Prostate gland (tissue), 2 donors: ENCODE data around the gene TWSG1.

Source experiments
- POLR2AphosphoS5 ChIP-seq: sonication (generic); formaldehyde crosslinking; IDR thresholded peaks from one replicate; pipeline ENCODE4 v1.6.1; 2017; ENCODE audit warnings: antibody characterized with exemption
- TF ChIP-seq, protein P1 (sequence below), 4 experiments: fragments of 200-600 bp in 2 of 4; fragments of 450-650 bp in 2 of 4; sonication (generic) in 2 of 4; IDR thresholded peaks; 1 replicate in 3 of 4; 2 replicates in 1 of 4; pipeline ENCODE4 v1.5.1; 2016 to 2019; ENCODE audit warnings: antibody characterized with exemption in 4 of 4, mild to moderate bottlenecking in 2 of 4, moderate library complexity in 2 of 4

DNA sequence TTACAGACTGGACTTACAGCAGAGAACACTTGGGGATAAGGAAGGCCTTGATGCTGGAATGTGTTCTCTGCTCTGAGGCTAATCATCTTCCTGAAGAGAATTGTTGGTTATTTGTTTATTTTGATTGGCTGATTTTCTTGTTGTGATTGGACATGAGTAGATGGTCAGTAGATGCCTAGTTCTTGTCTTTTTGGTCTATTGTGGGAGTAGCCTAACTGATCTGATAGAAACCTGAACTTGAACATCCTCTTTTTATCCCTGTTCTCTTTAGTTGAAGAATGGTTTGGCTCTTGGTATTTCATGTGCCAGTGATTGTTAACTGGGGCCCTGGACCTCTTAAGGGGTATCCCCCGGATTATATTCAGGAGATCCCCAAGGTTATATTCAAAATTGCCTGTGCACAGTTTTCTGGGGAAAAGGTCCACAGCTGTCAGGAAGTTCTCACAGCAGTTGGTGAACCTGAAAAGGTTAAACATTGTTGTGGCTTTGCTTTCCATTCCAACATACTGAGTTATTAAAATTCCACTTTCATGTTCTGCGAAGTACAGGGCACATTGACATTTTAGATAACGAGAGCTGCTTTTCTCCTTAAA lies 13.6 kb downstream of the TWSG1 start:
- TF ChIP-seq, protein P1, sequence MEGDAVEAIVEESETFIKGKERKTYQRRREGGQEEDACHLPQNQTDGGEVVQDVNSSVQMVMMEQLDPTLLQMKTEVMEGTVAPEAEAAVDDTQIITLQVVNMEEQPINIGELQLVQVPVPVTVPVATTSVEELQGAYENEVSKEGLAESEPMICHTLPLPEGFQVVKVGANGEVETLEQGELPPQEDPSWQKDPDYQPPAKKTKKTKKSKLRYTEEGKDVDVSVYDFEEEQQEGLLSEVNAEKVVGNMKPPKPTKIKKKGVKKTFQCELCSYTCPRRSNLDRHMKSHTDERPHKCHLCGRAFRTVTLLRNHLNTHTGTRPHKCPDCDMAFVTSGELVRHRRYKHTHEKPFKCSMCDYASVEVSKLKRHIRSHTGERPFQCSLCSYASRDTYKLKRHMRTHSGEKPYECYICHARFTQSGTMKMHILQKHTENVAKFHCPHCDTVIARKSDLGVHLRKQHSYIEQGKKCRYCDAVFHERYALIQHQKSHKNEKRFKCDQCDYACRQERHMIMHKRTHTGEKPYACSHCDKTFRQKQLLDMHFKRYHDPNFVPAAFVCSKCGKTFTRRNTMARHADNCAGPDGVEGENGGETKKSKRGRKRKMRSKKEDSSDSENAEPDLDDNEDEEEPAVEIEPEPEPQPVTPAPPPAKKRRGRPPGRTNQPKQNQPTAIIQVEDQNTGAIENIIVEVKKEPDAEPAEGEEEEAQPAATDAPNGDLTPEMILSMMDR (IDR thresholded peaks at IDR 0.05): no peak
- TF ChIP-seq POLR2AphosphoS5: no peak
